Measurements from ENCODE around the gene TRAF1.
A peak's percentile ranks its signal among the peaks of the same experiment; 100 is the strongest.

The TRAF1 gene

GRCh38 chr9:120878188-120879130, 48.1 kb downstream of the TRAF1 start:
- Histone ChIP-seq H3K27me3 (replicated peaks; ENCODE audit: control insufficient read depth, insufficient read depth, low read length, poor library complexity, severe bottlenecking) (no peaks in the 10 kb centered on the region), H3K4me3 (ENCODE audit: insufficient read depth, low read depth, low read length, poor library complexity, severe bottlenecking) (peak overlapping the region; percentile 68), H3K36me3 (ENCODE audit: control insufficient read depth, insufficient read depth, low read length) (peaks cover 11% of the 10 kb centered on the region), H3K9me3 (ENCODE audit: control insufficient read depth, low read length) (no peaks in the 10 kb centered on the region), H3K27ac (ENCODE audit: insufficient read depth, low read length, poor library complexity, severe bottlenecking) (peak overlapping the region; percentile 92), H3K4me1 (ENCODE audit: control insufficient read depth, insufficient read depth, low read length, poor library complexity, severe bottlenecking) (peaks cover 71% of the 10 kb centered on the region)
- no peak for DNase-seq

DNA sequence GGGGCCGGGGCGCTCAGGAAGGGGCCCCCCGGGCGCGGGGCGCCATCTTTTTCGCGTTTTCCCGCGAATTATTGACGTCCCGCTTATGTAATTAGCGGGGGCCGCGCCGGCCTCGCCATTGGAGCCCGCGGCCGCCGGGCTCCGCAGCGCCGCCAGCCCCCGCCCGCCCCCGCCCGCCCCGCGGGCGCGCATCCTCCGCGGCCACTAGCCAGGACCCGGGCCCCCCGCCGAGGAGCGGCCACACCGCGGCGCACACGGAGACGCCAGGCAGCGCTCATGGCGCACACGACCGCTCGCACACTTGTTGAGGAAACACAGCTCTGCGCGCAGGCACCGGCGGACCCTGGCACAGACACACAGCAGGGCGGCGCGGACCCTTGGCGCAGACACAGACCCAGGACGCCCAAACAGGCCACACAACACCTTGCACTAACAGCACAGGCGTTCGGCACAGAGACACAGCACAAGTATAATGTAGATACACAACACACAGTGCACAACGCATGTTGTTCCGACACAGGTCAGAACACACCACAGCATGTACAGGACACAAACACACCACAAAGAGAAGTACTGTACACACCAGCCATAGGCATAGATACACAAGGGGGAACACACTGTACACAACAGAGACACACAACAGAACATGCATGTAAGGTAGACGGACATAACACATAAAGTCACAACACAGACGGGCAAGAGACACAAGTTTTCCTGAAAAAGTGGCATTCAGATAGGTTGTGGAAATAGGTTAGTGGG, 49.1 kb downstream of the TRAF1 start:
- peak overlapping the region; percentile 92 for H3K27ac ChIP-seq (ENCODE audit: insufficient read depth, low read length, poor library complexity, severe bottlenecking)
- H3K27me3 ChIP-seq (replicated peaks; ENCODE audit: control insufficient read depth, insufficient read depth, low read length, poor library complexity, severe bottlenecking): no peaks in the 10 kb centered on the region
- H3K36me3 ChIP-seq (ENCODE audit: control insufficient read depth, insufficient read depth, low read length): peaks cover 14% of the 10 kb centered on the region
- peak overlapping the region; percentile 68 for H3K4me3 ChIP-seq (ENCODE audit: insufficient read depth, low read depth, low read length, poor library complexity, severe bottlenecking)
- H3K4me1 ChIP-seq (ENCODE audit: control insufficient read depth, insufficient read depth, low read length, poor library complexity, severe bottlenecking): peaks cover 65% of the 10 kb centered on the region
- peak; percentile 42 to 56 (median 47) for DNase-seq
- no peaks in the 10 kb centered on the region for H3K9me3 ChIP-seq (ENCODE audit: control insufficient read depth, low read length)

- no peaks in the 10 kb centered on the region for H3K27me3 ChIP-seq (replicated peaks; ENCODE audit: control insufficient read depth, insufficient read depth, low read length, poor library complexity, severe bottlenecking)
- no peaks in the 10 kb centered on the region for H3K9me3 ChIP-seq (ENCODE audit: control insufficient read depth, low read length)
- peaks cover 20% of the 10 kb centered on the region for H3K36me3 ChIP-seq (ENCODE audit: control insufficient read depth, insufficient read depth, low read length)
- H3K4me1 ChIP-seq (ENCODE audit: control insufficient read depth, insufficient read depth, low read length, poor library complexity, severe bottlenecking): peaks cover 60% of the 10 kb centered on the region
- DNase-seq: no peak
- H3K4me3 ChIP-seq (ENCODE audit: insufficient read depth, low read depth, low read length, poor library complexity, severe bottlenecking): peak within 1 kb of the TSS; percentile 68
- peak within 1 kb of the TSS; percentile 93 for H3K27ac ChIP-seq (ENCODE audit: insufficient read depth, low read length, poor library complexity, severe bottlenecking)
Measured at GRCh38 chr9:120876842-120877240, 49.8 kb downstream of the TRAF1 start, which contains the start of gene PHF19. PHF19 (minus strand) TSS chr9:120877188; CDS start chr9:120874741, 2,447 bp downstream.

GRCh38 chr9:120875954-120876841, 50.4 kb downstream of the TRAF1 start:
- peak overlapping the region; percentile 68 for H3K4me3 ChIP-seq (ENCODE audit: insufficient read depth, low read depth, low read length, poor library complexity, severe bottlenecking)
- no peaks in the 10 kb centered on the region for H3K9me3 ChIP-seq (ENCODE audit: control insufficient read depth, low read length)
- peak; percentile 79 to 81 (median 81) for DNase-seq
- H3K36me3 ChIP-seq (ENCODE audit: control insufficient read depth, insufficient read depth, low read length): peaks cover 20% of the 10 kb centered on the region
- H3K27me3 ChIP-seq (replicated peaks; ENCODE audit: control insufficient read depth, insufficient read depth, low read length, poor library complexity, severe bottlenecking): no peaks in the 10 kb centered on the region
- peaks cover 53% of the 10 kb centered on the region for H3K4me1 ChIP-seq (ENCODE audit: control insufficient read depth, insufficient read depth, low read length, poor library complexity, severe bottlenecking)
- peak overlapping the region; percentile 93 for H3K27ac ChIP-seq (ENCODE audit: insufficient read depth, low read length, poor library complexity, severe bottlenecking)

GRCh38 chr9:120875643-120875953, 51.0 kb downstream of the TRAF1 start:
- H3K27me3 ChIP-seq (replicated peaks; ENCODE audit: control insufficient read depth, insufficient read depth, low read length, poor library complexity, severe bottlenecking): no peaks in the 10 kb centered on the region
- no peak for DNase-seq
- H3K4me1 ChIP-seq (ENCODE audit: control insufficient read depth, insufficient read depth, low read length, poor library complexity, severe bottlenecking): peaks cover 52% of the 10 kb centered on the region
- H3K4me3 ChIP-seq (ENCODE audit: insufficient read depth, low read depth, low read length, poor library complexity, severe bottlenecking): peak overlapping the region; percentile 68
- peaks cover 20% of the 10 kb centered on the region for H3K36me3 ChIP-seq (ENCODE audit: control insufficient read depth, insufficient read depth, low read length)
- H3K27ac ChIP-seq (ENCODE audit: insufficient read depth, low read length, poor library complexity, severe bottlenecking): peak overlapping the region; percentile 93
- H3K9me3 ChIP-seq (ENCODE audit: control insufficient read depth, low read length): no peaks in the 10 kb centered on the region

GRCh38 chr9:120875195-120875565, 51.4 kb downstream of the TRAF1 start:
- no peaks in the 10 kb centered on the region for H3K27me3 ChIP-seq (replicated peaks; ENCODE audit: control insufficient read depth, insufficient read depth, low read length, poor library complexity, severe bottlenecking)
- H3K36me3 ChIP-seq (ENCODE audit: control insufficient read depth, insufficient read depth, low read length): peaks cover 20% of the 10 kb centered on the region
- no peak for DNase-seq
- no peak overlapping the region for H3K4me3 ChIP-seq (ENCODE audit: insufficient read depth, low read depth, low read length, poor library complexity, severe bottlenecking)
- H3K27ac ChIP-seq (ENCODE audit: insufficient read depth, low read length, poor library complexity, severe bottlenecking): peak overlapping the region; percentile 93
- no peaks in the 10 kb centered on the region for H3K9me3 ChIP-seq (ENCODE audit: control insufficient read depth, low read length)
- peaks cover 48% of the 10 kb centered on the region for H3K4me1 ChIP-seq (ENCODE audit: control insufficient read depth, insufficient read depth, low read length, poor library complexity, severe bottlenecking)

DNA sequence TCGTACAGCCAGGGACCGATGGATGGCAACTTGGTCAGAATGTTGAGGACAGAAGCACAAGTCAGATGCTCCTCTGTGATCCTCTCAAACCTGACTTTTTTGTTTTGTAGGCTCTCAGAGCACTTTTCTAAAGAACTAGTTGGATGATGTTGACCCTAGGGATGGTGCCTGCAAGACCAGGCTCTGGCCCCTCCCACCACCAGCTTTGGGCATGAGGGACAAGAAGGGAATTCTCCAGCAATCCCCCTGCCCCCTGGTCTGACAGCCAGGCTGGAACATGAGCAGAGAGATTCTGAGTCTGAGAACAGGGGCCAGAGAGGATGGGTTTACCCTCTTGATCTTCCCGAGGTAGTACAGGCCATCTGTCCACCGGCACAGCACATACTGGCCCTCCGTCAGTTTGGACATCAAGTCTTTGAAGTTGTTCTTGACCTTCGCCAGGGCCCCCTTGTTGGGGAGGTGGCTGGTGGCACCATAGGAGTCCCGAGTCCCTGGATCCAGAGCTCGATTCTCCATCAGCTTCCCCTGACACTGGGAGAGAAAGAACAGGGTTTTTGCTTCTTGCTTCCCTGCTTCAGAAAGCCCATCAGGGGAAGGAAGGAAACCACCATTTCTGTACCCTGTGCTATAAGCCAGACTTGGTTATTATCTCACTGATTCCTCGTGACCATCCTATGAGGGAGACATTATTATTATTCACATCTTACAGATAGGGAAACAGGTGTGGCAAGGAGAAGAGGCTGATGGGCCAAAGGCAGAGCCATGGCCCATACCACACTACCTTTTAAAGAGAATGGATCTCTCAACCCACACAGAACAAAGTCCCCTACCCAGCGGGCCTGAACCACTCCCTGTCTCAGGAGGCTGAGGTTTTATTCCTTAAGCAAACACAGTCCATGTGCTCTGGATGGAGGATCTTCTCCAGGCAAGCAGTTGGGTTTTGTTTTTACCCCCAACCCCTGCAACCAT, 52.1 kb downstream of the TRAF1 start:
- peaks cover 46% of the 10 kb centered on the region for H3K4me1 ChIP-seq (ENCODE audit: control insufficient read depth, insufficient read depth, low read length, poor library complexity, severe bottlenecking)
- no peaks in the 10 kb centered on the region for H3K27me3 ChIP-seq (replicated peaks; ENCODE audit: control insufficient read depth, insufficient read depth, low read length, poor library complexity, severe bottlenecking)
- H3K9me3 ChIP-seq (ENCODE audit: control insufficient read depth, low read length): no peaks in the 10 kb centered on the region
- H3K4me3 ChIP-seq (ENCODE audit: insufficient read depth, low read depth, low read length, poor library complexity, severe bottlenecking): no peak overlapping the region
- no peak for DNase-seq
- peaks cover 20% of the 10 kb centered on the region for H3K36me3 ChIP-seq (ENCODE audit: control insufficient read depth, insufficient read depth, low read length)
- H3K27ac ChIP-seq (ENCODE audit: insufficient read depth, low read length, poor library complexity, severe bottlenecking): peak overlapping the region; percentile 93

DNA sequence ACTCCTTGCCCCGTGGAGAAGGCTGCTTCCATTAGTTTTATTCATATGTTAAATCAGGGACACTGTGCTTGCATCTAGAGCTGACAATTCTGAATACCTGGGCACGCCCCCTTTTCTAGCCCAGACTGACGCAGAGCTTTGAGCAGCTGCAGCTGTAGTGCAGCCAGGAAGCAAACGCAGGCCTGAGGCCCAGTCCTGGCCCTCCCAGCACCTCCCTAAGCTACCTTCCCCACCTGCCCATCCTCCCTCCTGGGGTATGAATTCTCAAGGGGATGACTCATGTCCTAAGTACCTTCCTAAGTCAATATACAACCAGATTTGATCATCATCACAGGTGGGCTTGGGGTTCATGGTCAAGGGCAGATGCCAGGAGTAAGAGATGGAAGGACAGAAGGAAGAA, 53.1 kb downstream of the TRAF1 start:
- H3K9me3 ChIP-seq (ENCODE audit: control insufficient read depth, low read length): no peaks in the 10 kb centered on the region
- H3K27me3 ChIP-seq (replicated peaks; ENCODE audit: control insufficient read depth, insufficient read depth, low read length, poor library complexity, severe bottlenecking): no peaks in the 10 kb centered on the region
- peak overlapping the region; percentile 41 for H3K27ac ChIP-seq (ENCODE audit: insufficient read depth, low read length, poor library complexity, severe bottlenecking)
- peaks cover 20% of the 10 kb centered on the region for H3K36me3 ChIP-seq (ENCODE audit: control insufficient read depth, insufficient read depth, low read length)
- DNase-seq: no peak
- no peak overlapping the region for H3K4me3 ChIP-seq (ENCODE audit: insufficient read depth, low read depth, low read length, poor library complexity, severe bottlenecking)
- peaks cover 41% of the 10 kb centered on the region for H3K4me1 ChIP-seq (ENCODE audit: control insufficient read depth, insufficient read depth, low read length, poor library complexity, severe bottlenecking)

Measured in effector memory CD4-positive, alpha-beta T cell (primary cell).